Measurements from ENCODE around the gene SYNJ2. TPM values are rescaled to one million over a fixed set of nuclear protein-coding genes. Genes with fewer than 3 reads are reported as not detected.

SYNJ2 gene
- total RNA-seq, 2 experiments from 2014 or later, result 32.2 to 32.3 TPM

- DNase-seq, result no peak
- Mint-ChIP-seq H3K36me3 (peaks cover 4% of the 10 kb centered on the region), H3K4me1 (ENCODE audit: low read depth) (peaks cover 59% of the 10 kb centered on the region), H3K27me3 (no peaks in the 10 kb centered on the region), H3K9me3 (no peaks in the 10 kb centered on the region), H3K27ac (no peak overlapping the region), H3K4me3 (no peak overlapping the region)
- intact Hi-C loops (cut with micrococcal nuclease), result loop anchor here (5.0 kb wide), 1 partner anchor 53 kb away; no protein-coding TSS in a partner anchor
- ChIA-PET CTCF (no interaction called here), POLR2A (no interaction called here)
Observed at GRCh38 chr6:158004701-158005095, 23.0 kb downstream of the SYNJ2 start.

- no peaks in the 10 kb centered on the region for H3K9me3 Mint-ChIP-seq
- H3K27me3 Mint-ChIP-seq, result no peaks in the 10 kb centered on the region
- POLR2A ChIA-PET, result no interaction called here
- CTCF ChIA-PET, result interaction anchor here (0.6 kb wide), 1 partner anchor 340 kb away, joined by 3 read pairs; no protein-coding TSS in a partner anchor
- intact Hi-C loops (cut with micrococcal nuclease), result no loop called here
- H3K27ac Mint-ChIP-seq, result no peak overlapping the region
- H3K4me1 Mint-ChIP-seq (ENCODE audit: low read depth), result peaks cover 69% of the 10 kb centered on the region
- no peak for DNase-seq
- no peak overlapping the region for H3K4me3 Mint-ChIP-seq
- peaks cover 4% of the 10 kb centered on the region for H3K36me3 Mint-ChIP-seq
Observed at GRCh38 chr6:158005626-158006180, 24.0 kb downstream of the SYNJ2 start.

- intact Hi-C loops (cut with micrococcal nuclease), result no loop called here
- Mint-ChIP-seq H3K27ac (no peak overlapping the region), H3K4me3 (no peak overlapping the region), H3K36me3 (peaks cover 5% of the 10 kb centered on the region), H3K4me1 (ENCODE audit: low read depth) (peaks cover 76% of the 10 kb centered on the region), H3K27me3 (no peaks in the 10 kb centered on the region), H3K9me3 (no peaks in the 10 kb centered on the region)
- no peak for DNase-seq
- POLR2A ChIA-PET, result no interaction called here
- CTCF ChIA-PET, result interaction anchor here (0.6 to 3.5 kb wide), 2 partner anchors 20 to 340 kb away, joined by 3 to 20 read pairs; no protein-coding TSS in a partner anchor
Observed at GRCh38 chr6:158006331-158006730, 24.7 kb downstream of the SYNJ2 start.

GRCh38 chr6:158006821-158007570 lies 25.3 kb downstream of the SYNJ2 start:
- no peak for DNase-seq
- Mint-ChIP-seq H3K36me3 (peaks cover 5% of the 10 kb centered on the region), H3K27me3 (no peaks in the 10 kb centered on the region), H3K27ac (no peak overlapping the region), H3K9me3 (no peaks in the 10 kb centered on the region), H3K4me1 (ENCODE audit: low read depth) (peaks cover 81% of the 10 kb centered on the region), H3K4me3 (no peak overlapping the region)
- POLR2A ChIA-PET, result no interaction called here
- intact Hi-C loops (cut with micrococcal nuclease), result no loop called here
- CTCF ChIA-PET, result interaction anchor here (3.5 kb wide), 1 partner anchor 19 kb away, joined by 20 read pairs; no protein-coding TSS in a partner anchor

- H3K4me3 Mint-ChIP-seq, result peak overlapping the region; percentile 21
- CTCF ChIA-PET, result interaction anchor here (3.5 kb wide), 1 partner anchor 18 kb away, joined by 20 read pairs; no protein-coding TSS in a partner anchor
- H3K36me3 Mint-ChIP-seq, result peaks cover 6% of the 10 kb centered on the region
- peak overlapping the region; percentile 47 for H3K27ac Mint-ChIP-seq
- H3K9me3 Mint-ChIP-seq, result no peaks in the 10 kb centered on the region
- DNase-seq, result no peak
- peaks cover 73% of the 10 kb centered on the region for H3K4me1 Mint-ChIP-seq (ENCODE audit: low read depth)
- POLR2A ChIA-PET, result interaction anchor here (1.6 kb wide), 1 partner anchor 17 kb away, joined by 6 read pairs; no protein-coding TSS in a partner anchor
- H3K27me3 Mint-ChIP-seq, result no peaks in the 10 kb centered on the region
- intact Hi-C loops (cut with micrococcal nuclease), result loop anchor here (2.0 kb wide), 1 partner anchor 18 kb away; no protein-coding TSS in a partner anchor
Observed at GRCh38 chr6:158008864-158009113, 27.1 kb downstream of the SYNJ2 start.

GRCh38 chr6:158009114-158009891 lies 27.6 kb downstream of the SYNJ2 start:
- H3K4me1 Mint-ChIP-seq (ENCODE audit: low read depth), result peaks cover 74% of the 10 kb centered on the region
- peak; percentile 46 for DNase-seq
- peak overlapping the region; percentile 36 for H3K4me3 Mint-ChIP-seq
- H3K27ac Mint-ChIP-seq, result peak overlapping the region; percentile 50
- no peaks in the 10 kb centered on the region for H3K27me3 Mint-ChIP-seq
- peaks cover 6% of the 10 kb centered on the region for H3K36me3 Mint-ChIP-seq
- intact Hi-C loops (cut with micrococcal nuclease), result loop anchor here (2.0 kb wide), 1 partner anchor 17 kb away; no protein-coding TSS in a partner anchor
- ChIA-PET POLR2A (interaction anchor here (0.6 to 1.6 kb wide), 2 partner anchors 14 to 17 kb away, joined by 3 to 6 read pairs; no protein-coding TSS in a partner anchor), CTCF (interaction anchor here (3.5 kb wide), 1 partner anchor 17 kb away, joined by 20 read pairs; no protein-coding TSS in a partner anchor)
- no peaks in the 10 kb centered on the region for H3K9me3 Mint-ChIP-seq

- POLR2A ChIA-PET, result interaction anchor here (0.6 to 1.6 kb wide), 2 partner anchors 15 to 16 kb away, joined by 3 to 6 read pairs; no protein-coding TSS in a partner anchor
- H3K4me3 Mint-ChIP-seq, result no peak overlapping the region
Observed at GRCh38 chr6:158009935-158010585, 28.4 kb downstream of the SYNJ2 start.

GRCh38 chr6:158010591-158011477 lies 29.2 kb downstream of the SYNJ2 start:
- no peaks in the 10 kb centered on the region for H3K27me3 Mint-ChIP-seq
- CTCF ChIA-PET, result interaction anchor here (2.9 kb wide), 1 partner anchor 15 kb away, joined by 16 read pairs; no protein-coding TSS in a partner anchor
- H3K4me1 Mint-ChIP-seq (ENCODE audit: low read depth), result peaks cover 76% of the 10 kb centered on the region
- DNase-seq, result no peak
- no peak overlapping the region for H3K27ac Mint-ChIP-seq
- no peaks in the 10 kb centered on the region for H3K9me3 Mint-ChIP-seq
- POLR2A ChIA-PET, result interaction anchor here (0.6 kb wide), 1 partner anchor 27 kb away, joined by 3 read pairs; no protein-coding TSS in a partner anchor
- H3K36me3 Mint-ChIP-seq, result peaks cover 6% of the 10 kb centered on the region
- no peak overlapping the region for H3K4me3 Mint-ChIP-seq
- intact Hi-C loops (cut with micrococcal nuclease), result no loop called here

More at GRCh38 chr6:158009935-158010585, 28.4 kb downstream of the SYNJ2 start:
- H3K27me3 Mint-ChIP-seq, result no peaks in the 10 kb centered on the region
- intact Hi-C loops (cut with micrococcal nuclease), result loop anchor here (2.0 kb wide), 1 partner anchor 17 kb away; no protein-coding TSS in a partner anchor
- CTCF ChIA-PET, result interaction anchor here (3.5 kb wide), 1 partner anchor 16 kb away, joined by 20 read pairs; no protein-coding TSS in a partner anchor
- no peak for DNase-seq
- H3K9me3 Mint-ChIP-seq, result no peaks in the 10 kb centered on the region
- H3K4me1 Mint-ChIP-seq (ENCODE audit: low read depth), result peaks cover 76% of the 10 kb centered on the region
- no peak overlapping the region for H3K27ac Mint-ChIP-seq
- H3K36me3 Mint-ChIP-seq, result peaks cover 6% of the 10 kb centered on the region

GRCh38 chr6:158011478-158011920 lies 29.8 kb downstream of the SYNJ2 start:
- intact Hi-C loops (cut with micrococcal nuclease), result no loop called here
- peaks cover 70% of the 10 kb centered on the region for H3K4me1 Mint-ChIP-seq (ENCODE audit: low read depth)
- H3K27me3 Mint-ChIP-seq, result no peaks in the 10 kb centered on the region
- DNase-seq, result no peak
- ChIA-PET POLR2A (interaction anchor here (0.6 kb wide), 1 partner anchor 28 kb away, joined by 3 read pairs; no protein-coding TSS in a partner anchor), CTCF (interaction anchor here (1.4 to 2.9 kb wide), 2 partner anchors 15 to 28 kb away, joined by 3 to 16 read pairs; no protein-coding TSS in a partner anchor)
- no peak overlapping the region for H3K27ac Mint-ChIP-seq
- no peak overlapping the region for H3K4me3 Mint-ChIP-seq
- H3K36me3 Mint-ChIP-seq, result peaks cover 3% of the 10 kb centered on the region
- no peaks in the 10 kb centered on the region for H3K9me3 Mint-ChIP-seq

GRCh38 chr6:158011980-158012566 lies 30.4 kb downstream of the SYNJ2 start:
- intact Hi-C loops (cut with micrococcal nuclease), result no loop called here
- Mint-ChIP-seq H3K27ac (no peak overlapping the region), H3K4me1 (ENCODE audit: low read depth) (peaks cover 70% of the 10 kb centered on the region), H3K36me3 (peaks cover 3% of the 10 kb centered on the region), H3K4me3 (no peak overlapping the region), H3K27me3 (no peaks in the 10 kb centered on the region), H3K9me3 (no peaks in the 10 kb centered on the region)
- no peak for DNase-seq
- POLR2A ChIA-PET, result interaction anchor here (0.8 kb wide), 1 partner anchor 15 kb away, joined by 3 read pairs; no protein-coding TSS in a partner anchor
- CTCF ChIA-PET, result interaction anchor here (1.4 to 2.9 kb wide), 2 partner anchors 14 to 28 kb away, joined by 3 to 16 read pairs; no protein-coding TSS in a partner anchor
